SK-N-SH treated with all-trans-retinoic acid at 6 μM for 48 hours (cell line): Measurements from ENCODE around the gene FAS.
"Not testable (repeated sequence)": the region's sequence is repeated elsewhere in the genome, so short reads cannot be mapped to it uniquely, and the experiment has no call there.

Source experiments
- ATAC-seq: fragments of 200-7000 bp; cut with Tn5 transposase; 3 replicates; pipeline ENCODE4 v1.9.1; 2020; ENCODE audit warnings: mild to moderate bottlenecking, moderate library complexity
- ARNTL ChIP-seq: fragments of 450-650 bp; formaldehyde crosslinking; IDR thresholded peaks from 2 replicates; pipeline ENCODE4 v1.5.0; 2020; ENCODE audit warnings: low read depth, mild to moderate bottlenecking, moderate library complexity, borderline replicate concordance
- BACH2 ChIP-seq: fragments of 250-450 bp; sonication (Bioruptor Pico); IDR thresholded peaks from 2 replicates; pipeline ENCODE4 v1.9.0; 2021; ENCODE audit warnings: mild to moderate bottlenecking, borderline replicate concordance
- ISL1 ChIP-seq: fragments of 250-450 bp; sonication (Bioruptor Pico); IDR thresholded peaks from 2 replicates; pipeline ENCODE4 v2.1.2; 2022; ENCODE audit warnings: mild to moderate bottlenecking, moderate library complexity
- OSR1 ChIP-seq: fragments of 250-450 bp; sonication (Bioruptor Pico); IDR thresholded peaks from 2 replicates; pipeline ENCODE4 v1.8.0; 2022; ENCODE audit warnings: moderate library complexity, mild to moderate bottlenecking, inconsistent platforms
- PPARA ChIP-seq: fragments of 250-450 bp; sonication (Bioruptor Pico); IDR thresholded peaks from 2 replicates; pipeline ENCODE4 v1.5.0; 2020; ENCODE audit warnings: mild to moderate bottlenecking, borderline replicate concordance
- RARB ChIP-seq: fragments of 250-450 bp; sonication (Bioruptor Pico); IDR thresholded peaks from 2 replicates; pipeline ENCODE4 v1.8.0; 2021; ENCODE audit warnings: mild to moderate bottlenecking, moderate library complexity
- SNAI2 ChIP-seq: fragments of 250-450 bp; sonication (Bioruptor Pico); IDR thresholded peaks from 2 replicates; pipeline ENCODE4 v1.5.0; 2020; ENCODE audit warnings: mild to moderate bottlenecking, moderate library complexity
- TCF4 ChIP-seq: fragments of 250-450 bp; sonication (Bioruptor Pico); IDR thresholded peaks from 2 replicates; pipeline ENCODE4 v1.8.0; 2021; ENCODE audit warnings: mild to moderate bottlenecking, moderate library complexity, borderline replicate concordance
- TOX ChIP-seq: fragments of 250-450 bp; sonication (Bioruptor Pico); IDR thresholded peaks from 2 replicates; pipeline ENCODE4 v1.8.0; 2021; ENCODE audit warnings: mild to moderate bottlenecking, moderate library complexity, borderline replicate concordance
- ZC3H10 ChIP-seq: fragments of 250-450 bp; sonication (Bioruptor Pico); IDR thresholded peaks from 2 replicates; pipeline ENCODE4 v1.5.1; 2021; ENCODE audit warnings: mild to moderate bottlenecking, moderate library complexity
- ZFP3 ChIP-seq: fragments of 250-450 bp; sonication (Bioruptor Pico); IDR thresholded peaks from 2 replicates; pipeline ENCODE4 v1.5.0; 2020; ENCODE audit warnings: mild to moderate bottlenecking, moderate library complexity
- ZFP30 ChIP-seq: fragments of 450-650 bp; formaldehyde crosslinking; IDR thresholded peaks from 2 replicates; pipeline ENCODE4 v1.5.0; 2022; ENCODE audit warnings: mild to moderate bottlenecking, moderate library complexity
- ZNF565 ChIP-seq: fragments of 450-650 bp; formaldehyde crosslinking; conservative IDR thresholded peaks from 2 replicates; pipeline ENCODE4 v1.5.0; 2020; ENCODE audit warnings: low read depth, mild to moderate bottlenecking, moderate library complexity
- TF ChIP-seq, protein P1 (sequence below): fragments of 250-450 bp; sonication (Bioruptor Pico); IDR thresholded peaks from 2 replicates; pipeline ENCODE4 v1.8.0; 2021; ENCODE audit warnings: low read depth, mild to moderate bottlenecking, moderate library complexity, borderline replicate concordance
- TF ChIP-seq, protein P2 (sequence below): fragments of 250-450 bp; sonication (Bioruptor Pico); IDR thresholded peaks from 2 replicates; pipeline ENCODE4 v1.5.1; 2020; ENCODE audit warnings: low read depth, mild to moderate bottlenecking, moderate library complexity
- TF ChIP-seq, protein P3 (sequence below): fragments of 250-450 bp; sonication (Bioruptor Pico); IDR thresholded peaks from 2 replicates; pipeline ENCODE4 v1.8.0; 2020; ENCODE audit warnings: mild to moderate bottlenecking, moderate library complexity, borderline replicate concordance
- TF ChIP-seq, protein P4 (sequence below): fragments of 250-450 bp; sonication (Bioruptor Pico); IDR thresholded peaks from 2 replicates; pipeline ENCODE4 v1.5.1; 2021; ENCODE audit warnings: mild to moderate bottlenecking, moderate library complexity

FAS gene

DNA sequence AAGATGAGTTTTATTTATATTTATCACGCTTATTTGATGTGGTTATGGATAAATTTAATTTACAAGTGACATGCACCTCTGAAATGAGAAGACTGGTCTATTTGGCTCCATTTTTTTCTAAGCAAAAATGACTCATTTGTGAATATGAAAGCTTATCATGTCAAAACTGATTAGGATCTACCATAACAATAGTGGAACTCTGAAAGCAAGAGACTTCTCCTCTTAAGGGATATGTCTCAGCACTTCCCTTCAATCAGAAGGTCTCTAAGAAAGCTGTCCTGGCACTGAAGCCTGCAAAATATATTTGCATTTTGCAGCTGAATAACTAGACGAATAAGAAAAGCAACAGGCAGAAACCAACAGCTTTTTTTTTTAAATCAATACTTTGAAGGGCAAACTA lies 12.7 kb downstream of the FAS start:
- ATAC-seq = peak; percentile 58
- TF ChIP-seq, protein P1, sequence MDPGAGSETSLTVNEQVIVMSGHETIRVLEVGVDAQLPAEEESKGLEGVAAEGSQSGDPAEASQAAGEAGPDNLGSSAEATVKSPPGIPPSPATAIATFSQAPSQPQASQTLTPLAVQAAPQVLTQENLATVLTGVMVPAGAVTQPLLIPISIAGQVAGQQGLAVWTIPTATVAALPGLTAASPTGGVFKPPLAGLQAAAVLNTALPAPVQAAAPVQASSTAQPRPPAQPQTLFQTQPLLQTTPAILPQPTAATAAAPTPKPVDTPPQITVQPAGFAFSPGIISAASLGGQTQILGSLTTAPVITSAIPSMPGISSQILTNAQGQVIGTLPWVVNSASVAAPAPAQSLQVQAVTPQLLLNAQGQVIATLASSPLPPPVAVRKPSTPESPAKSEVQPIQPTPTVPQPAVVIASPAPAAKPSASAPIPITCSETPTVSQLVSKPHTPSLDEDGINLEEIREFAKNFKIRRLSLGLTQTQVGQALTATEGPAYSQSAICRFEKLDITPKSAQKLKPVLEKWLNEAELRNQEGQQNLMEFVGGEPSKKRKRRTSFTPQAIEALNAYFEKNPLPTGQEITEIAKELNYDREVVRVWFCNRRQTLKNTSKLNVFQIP = no peak
- peak; percentile 22; the same call in 1 of the 2 replicates for TF ChIP-seq ISL1 (CRISPR knock-in tag)

DNA sequence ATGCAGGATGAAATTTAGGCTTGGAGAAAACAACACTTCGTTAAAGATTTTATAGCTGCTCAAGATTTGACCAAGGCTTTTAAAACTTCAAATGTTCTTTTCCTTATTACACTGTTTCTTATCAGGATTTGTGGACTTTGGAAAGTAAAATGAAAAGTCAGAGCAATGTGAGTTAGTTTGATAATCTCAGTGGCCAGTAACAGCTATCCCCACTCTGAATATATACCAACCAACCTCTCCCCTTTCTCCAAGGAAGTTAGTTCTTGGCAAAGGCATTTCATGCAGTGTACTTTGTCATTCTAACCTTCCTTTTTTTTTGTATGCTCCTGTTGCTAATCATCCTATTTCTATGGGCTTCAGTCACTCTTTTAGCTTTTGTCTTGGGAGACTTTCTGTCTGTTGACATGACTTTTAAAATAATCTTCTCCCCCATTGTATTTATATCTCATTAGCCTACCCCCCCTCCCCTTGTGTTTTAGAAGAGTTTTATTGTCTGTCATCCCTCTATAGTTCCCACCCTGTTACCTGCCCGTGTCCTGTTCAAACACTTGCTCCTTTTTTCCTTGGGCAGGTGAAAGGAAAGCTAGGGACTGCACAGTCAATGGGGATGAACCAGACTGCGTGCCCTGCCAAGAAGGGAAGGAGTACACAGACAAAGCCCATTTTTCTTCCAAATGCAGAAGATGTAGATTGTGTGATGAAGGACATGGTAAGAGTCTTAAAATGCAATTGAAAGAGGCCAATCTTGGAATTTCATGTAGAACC lies 16.7 kb downstream of the FAS start:
- TF ChIP-seq ISL1 (CRISPR knock-in tag) (no peak), ZC3H10 (CRISPR knock-in tag) (no peak), PPARA (no peak), SNAI2 (CRISPR knock-in tag) (no peak), BACH2 (CRISPR knock-in tag) (no peak), RARB (no peak)
- TF ChIP-seq, protein P2, sequence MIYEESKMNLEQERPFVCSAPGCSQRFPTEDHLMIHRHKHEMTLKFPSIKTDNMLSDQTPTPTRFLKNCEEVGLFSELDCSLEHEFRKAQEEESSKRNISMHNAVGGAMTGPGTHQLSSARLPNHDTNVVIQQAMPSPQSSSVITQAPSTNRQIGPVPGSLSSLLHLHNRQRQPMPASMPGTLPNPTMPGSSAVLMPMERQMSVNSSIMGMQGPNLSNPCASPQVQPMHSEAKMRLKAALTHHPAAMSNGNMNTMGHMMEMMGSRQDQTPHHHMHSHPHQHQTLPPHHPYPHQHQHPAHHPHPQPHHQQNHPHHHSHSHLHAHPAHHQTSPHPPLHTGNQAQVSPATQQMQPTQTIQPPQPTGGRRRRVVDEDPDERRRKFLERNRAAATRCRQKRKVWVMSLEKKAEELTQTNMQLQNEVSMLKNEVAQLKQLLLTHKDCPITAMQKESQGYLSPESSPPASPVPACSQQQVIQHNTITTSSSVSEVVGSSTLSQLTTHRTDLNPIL (CRISPR knock-in tag) = no peak
- ATAC-seq = no peak

DNA sequence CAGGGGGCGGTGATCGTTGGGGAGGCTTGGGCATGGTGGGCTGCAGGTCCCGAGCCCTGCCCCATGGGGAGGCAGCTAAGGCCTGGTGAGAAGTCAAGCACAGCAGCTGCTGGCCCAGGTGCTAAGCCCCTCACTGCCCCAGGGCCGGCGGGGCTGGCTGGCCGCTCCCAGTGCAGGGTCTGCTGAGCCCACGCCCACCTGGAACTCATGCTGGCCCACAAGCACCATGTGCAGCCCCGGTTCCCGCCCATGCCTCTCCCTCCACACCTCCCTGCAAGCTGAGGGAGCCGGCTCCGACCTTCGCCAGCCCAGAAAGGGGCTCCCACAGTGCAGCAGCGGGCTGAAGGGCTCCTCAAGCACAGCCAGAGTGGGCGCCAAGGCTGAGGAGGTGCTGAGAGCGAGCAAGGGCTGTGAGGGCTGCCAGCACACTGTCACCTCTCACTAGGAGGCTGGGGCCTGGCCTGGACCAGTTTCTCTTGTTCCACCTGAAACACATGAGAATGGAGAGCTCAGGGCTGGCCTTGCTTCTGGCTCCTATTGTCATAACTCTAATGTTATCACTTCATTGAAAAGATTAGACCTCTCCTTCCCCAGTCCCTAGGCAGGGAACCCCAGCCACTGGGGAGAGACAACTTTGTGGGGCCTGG lies 28.2 kb downstream of the FAS start:
- not testable (repeated sequence) for ATAC-seq

DNA sequence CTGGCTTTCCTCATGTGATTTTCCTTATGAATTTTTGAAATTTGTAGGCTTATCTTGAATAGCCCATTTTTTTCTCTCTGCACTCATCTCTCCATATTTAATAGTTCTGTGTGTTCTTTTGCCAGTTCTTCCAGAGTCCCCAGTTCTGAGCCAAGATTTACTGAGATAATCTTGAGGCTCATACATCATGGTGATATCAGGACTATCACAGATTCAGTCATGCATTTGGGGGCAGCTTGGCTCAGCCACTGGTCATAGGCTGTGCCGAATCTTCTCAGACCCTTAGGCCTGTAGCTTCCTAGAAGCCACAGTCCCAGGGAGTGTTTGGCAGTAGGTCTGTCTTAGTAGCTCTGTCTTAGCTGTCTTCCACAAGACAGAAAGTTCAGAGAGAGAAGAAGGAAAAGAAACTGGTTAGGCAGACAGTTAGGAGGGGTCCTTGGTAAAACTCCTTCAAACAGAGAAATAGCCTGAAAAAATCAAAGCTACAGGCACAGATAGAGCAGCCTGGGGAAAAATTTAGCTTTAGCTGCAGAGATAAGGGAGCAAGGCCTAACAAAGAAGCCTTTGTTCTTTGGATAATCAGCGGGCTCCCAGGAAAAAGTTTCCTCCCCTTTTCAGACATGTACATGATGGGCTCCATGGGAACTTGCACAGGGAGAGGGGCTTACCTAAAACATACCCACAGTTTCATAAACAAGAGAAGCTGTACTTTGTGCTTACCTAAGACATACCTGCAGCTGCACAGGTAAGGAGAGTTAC lies 29.1 kb downstream of the FAS start:
- TF ChIP-seq TOX (CRISPR knock-in tag) (no peak), PPARA (no peak), ISL1 (CRISPR knock-in tag) (no peak), ZFP30 (CRISPR knock-in tag) (no peak), ZNF565 (CRISPR knock-in tag) (no peak), OSR1 (CRISPR knock-in tag) (no peak), TCF4 (CRISPR knock-in tag) (no peak), BACH2 (CRISPR knock-in tag) (no peak), ZC3H10 (CRISPR knock-in tag) (no peak), ZFP3 (CRISPR knock-in tag) (no peak), ARNTL (CRISPR knock-in tag) (no peak), RARB (no peak)
- TF ChIP-seq, protein P3, sequence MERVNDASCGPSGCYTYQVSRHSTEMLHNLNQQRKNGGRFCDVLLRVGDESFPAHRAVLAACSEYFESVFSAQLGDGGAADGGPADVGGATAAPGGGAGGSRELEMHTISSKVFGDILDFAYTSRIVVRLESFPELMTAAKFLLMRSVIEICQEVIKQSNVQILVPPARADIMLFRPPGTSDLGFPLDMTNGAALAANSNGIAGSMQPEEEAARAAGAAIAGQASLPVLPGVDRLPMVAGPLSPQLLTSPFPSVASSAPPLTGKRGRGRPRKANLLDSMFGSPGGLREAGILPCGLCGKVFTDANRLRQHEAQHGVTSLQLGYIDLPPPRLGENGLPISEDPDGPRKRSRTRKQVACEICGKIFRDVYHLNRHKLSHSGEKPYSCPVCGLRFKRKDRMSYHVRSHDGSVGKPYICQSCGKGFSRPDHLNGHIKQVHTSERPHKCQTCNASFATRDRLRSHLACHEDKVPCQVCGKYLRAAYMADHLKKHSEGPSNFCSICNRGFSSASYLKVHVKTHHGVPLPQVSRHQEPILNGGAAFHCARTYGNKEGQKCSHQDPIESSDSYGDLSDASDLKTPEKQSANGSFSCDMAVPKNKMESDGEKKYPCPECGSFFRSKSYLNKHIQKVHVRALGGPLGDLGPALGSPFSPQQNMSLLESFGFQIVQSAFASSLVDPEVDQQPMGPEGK (CRISPR knock-in tag) = no peak
- TF ChIP-seq, protein P4, sequence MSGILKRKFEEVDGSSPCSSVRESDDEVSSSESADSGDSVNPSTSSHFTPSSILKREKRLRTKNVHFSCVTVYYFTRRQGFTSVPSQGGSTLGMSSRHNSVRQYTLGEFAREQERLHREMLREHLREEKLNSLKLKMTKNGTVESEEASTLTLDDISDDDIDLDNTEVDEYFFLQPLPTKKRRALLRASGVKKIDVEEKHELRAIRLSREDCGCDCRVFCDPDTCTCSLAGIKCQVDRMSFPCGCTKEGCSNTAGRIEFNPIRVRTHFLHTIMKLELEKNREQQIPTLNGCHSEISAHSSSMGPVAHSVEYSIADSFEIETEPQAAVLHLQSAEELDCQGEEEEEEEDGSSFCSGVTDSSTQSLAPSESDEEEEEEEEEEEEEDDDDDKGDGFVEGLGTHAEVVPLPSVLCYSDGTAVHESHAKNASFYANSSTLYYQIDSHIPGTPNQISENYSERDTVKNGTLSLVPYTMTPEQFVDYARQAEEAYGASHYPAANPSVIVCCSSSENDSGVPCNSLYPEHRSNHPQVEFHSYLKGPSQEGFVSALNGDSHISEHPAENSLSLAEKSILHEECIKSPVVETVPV (CRISPR knock-in tag) = no peak
- TF ChIP-seq, protein P1 = no peak
- TF ChIP-seq, protein P2 (CRISPR knock-in tag) = no peak
- no peak for ATAC-seq

DNA sequence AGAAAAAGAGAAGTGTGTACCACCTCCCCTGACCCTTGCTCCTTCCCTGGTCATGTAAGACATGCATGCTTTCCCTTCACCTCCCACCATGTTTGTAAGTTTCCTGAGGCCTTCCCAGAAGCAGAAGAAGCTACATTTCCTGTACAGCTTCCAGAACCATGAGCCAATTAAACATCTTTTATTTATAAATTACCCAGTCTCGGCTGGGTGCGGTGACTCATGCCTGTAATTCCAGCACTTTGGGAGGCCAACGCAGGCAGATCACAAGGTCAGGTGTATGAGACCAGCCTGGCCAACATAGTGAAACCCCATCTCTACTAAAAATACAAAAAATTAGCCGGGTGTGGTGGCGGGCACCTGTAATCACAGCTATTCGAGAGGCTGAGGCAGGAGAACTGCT lies 30.9 kb downstream of the FAS start:
- not testable (repeated sequence) for ATAC-seq
